HUES64 (cell line): ENCODE data around the gene ASL. TPM values are rescaled to one million over a fixed set of nuclear protein-coding genes. Genes with fewer than 3 reads are reported as not detected.
A peak's percentile ranks its signal among the peaks of the same experiment; 100 is the strongest.
"Not testable (repeated sequence)": the region's sequence is repeated elsewhere in the genome, so short reads cannot be mapped to it uniquely, and the experiment has no call there.

Source experiments
- H3K27ac ChIP-seq: 2 replicates; pipeline ENCODE4 v1.7.0; 2013; ENCODE audit warnings: low read depth, low read length, inconsistent platforms
- H3K27me3 ChIP-seq: 2 replicates; pipeline ENCODE4 v1.6.1; 2013; ENCODE audit warnings: mild to moderate bottlenecking, low read length; ENCODE audit not compliant: insufficient read depth
- H3K36me3 ChIP-seq: 2 replicates; pipeline ENCODE4 v1.6.1; 2013; ENCODE audit warnings: mild to moderate bottlenecking, low read length; ENCODE audit not compliant: insufficient read depth
- H3K4me1 ChIP-seq: 2 replicates; pipeline ENCODE4 v1.6.1; 2013; ENCODE audit warnings: mild to moderate bottlenecking, low read length, moderate library complexity; ENCODE audit not compliant: insufficient read depth
- H3K4me3 ChIP-seq: 2 replicates; pipeline ENCODE4 v1.5.1; 2013; ENCODE audit warnings: mild to moderate bottlenecking, low read length, moderate library complexity
- H3K9ac ChIP-seq: 2 replicates; pipeline ENCODE4 v1.6.1; 2013; ENCODE audit warnings: mild to moderate bottlenecking, low read depth, low read length
- H3K9me3 ChIP-seq: 2 replicates; pipeline ENCODE4 v1.6.1; 2013; ENCODE audit warnings: low read depth, low read length; ENCODE audit not compliant: insufficient read depth
- WGBS: fragments of 150-250, 120-280 bp; methylation state at CpG from one replicate; pipeline ENCODE4 v1.1.7; 2013; ENCODE audit warnings: missing lambda C conversion rate; 5-methylcytosine and 5-hydroxymethylcytosine counted together
- polyA plus RNA-seq, 2 experiments: library from polyadenylated mRNA; stranded (reverse); fragments of 50-300 nt; gene quantifications; one replicate each; pipeline ENCODE4 v1.2.3, GENCODE V29; 2013

ASL gene
- 20.9 TPM for polyA plus RNA-seq (2013, experiment 1 of 2)
- polyA plus RNA-seq (2013, experiment 2 of 2), result 21.6 TPM

- H3K27ac ChIP-seq, result peak within 1 kb of the TSS; percentile 46
- H3K4me3 ChIP-seq, result peak within 1 kb of the TSS; percentile 88
- no peaks in the 10 kb centered on the region for H3K9me3 ChIP-seq
- WGBS, result under 1% methylated on average over 67 of the region's 67 CpGs
- peak within 1 kb of the TSS; percentile 78 for H3K9ac ChIP-seq
- no peaks in the 10 kb centered on the region for H3K27me3 ChIP-seq
- H3K36me3 ChIP-seq, result peaks cover 4% of the 10 kb centered on the region; the same call in 1 of the 2 replicates
- H3K4me1 ChIP-seq, result no peaks in the 10 kb centered on the region
Measured at GRCh38 chr7:66075590-66076461, at the start of gene ASL. TSS of gene ASL (plus strand) at chr7:66075819. CDS start at chr7:66076082, 263 bp downstream.

GRCh38 chr7:66028342-66028741, 47.3 kb upstream of the ASL start:
- not testable (repeated sequence) for H3K9me3 ChIP-seq, H3K27me3 ChIP-seq, H3K4me3 ChIP-seq, H3K36me3 ChIP-seq, H3K27ac ChIP-seq, H3K4me1 ChIP-seq, H3K9ac ChIP-seq
- WGBS, result 72% methylated on average over 2 of the region's 3 CpGs

GRCh38 chr7:66033471-66034385, 41.9 kb upstream of the ASL start:
- H3K9me3 ChIP-seq, result no peaks in the 10 kb centered on the region
- H3K27ac ChIP-seq, result no peak overlapping the region
- H3K9ac ChIP-seq, result no peak overlapping the region
- H3K27me3 ChIP-seq, result no peaks in the 10 kb centered on the region
- WGBS, result 85% methylated on average over 6 of the region's 7 CpGs
- H3K36me3 ChIP-seq, result no peaks in the 10 kb centered on the region
- H3K4me3 ChIP-seq, result no peak overlapping the region
- H3K4me1 ChIP-seq, result no peaks in the 10 kb centered on the region

GRCh38 chr7:66034436-66035010, 41.1 kb upstream of the ASL start:
- not testable (repeated sequence) for H3K9me3 ChIP-seq, H3K27ac ChIP-seq, H3K27me3 ChIP-seq, H3K36me3 ChIP-seq, H3K4me1 ChIP-seq, H3K4me3 ChIP-seq, H3K9ac ChIP-seq
- 57% methylated on average over 1 of the region's 1 CpG for WGBS

- H3K27ac ChIP-seq, result no peak overlapping the region
- H3K9ac ChIP-seq, result no peak overlapping the region
- no peak overlapping the region for H3K4me3 ChIP-seq
- H3K27me3 ChIP-seq, result no peaks in the 10 kb centered on the region
- 89% methylated on average over 2 of the region's 3 CpGs for WGBS
- no peaks in the 10 kb centered on the region for H3K9me3 ChIP-seq
- H3K36me3 ChIP-seq, result no peaks in the 10 kb centered on the region
- H3K4me1 ChIP-seq, result no peaks in the 10 kb centered on the region
Measured at GRCh38 chr7:66036382-66036781, 39.2 kb upstream of the ASL start.

GRCh38 chr7:66036788-66037187, 38.8 kb upstream of the ASL start:
- Histone ChIP-seq H3K4me1 (no peaks in the 10 kb centered on the region), H3K27ac (no peak overlapping the region), H3K36me3 (no peaks in the 10 kb centered on the region), H3K9ac (no peak overlapping the region), H3K27me3 (no peaks in the 10 kb centered on the region), H3K9me3 (no peaks in the 10 kb centered on the region), H3K4me3 (no peak overlapping the region)
- WGBS, result 92% methylated on average over 7 of the region's 7 CpGs

- Histone ChIP-seq H3K27ac (no peak overlapping the region), H3K36me3 (no peaks in the 10 kb centered on the region), H3K9ac (no peak overlapping the region), H3K4me3 (no peak overlapping the region), H3K4me1 (peaks cover 7% of the 10 kb centered on the region), H3K27me3 (peaks cover 15% of the 10 kb centered on the region), H3K9me3 (no peaks in the 10 kb centered on the region)
- 91% methylated on average over 3 of the region's 3 CpGs for WGBS
Measured at GRCh38 chr7:66039094-66039670, 36.4 kb upstream of the ASL start.

- 11% methylated on average over 49 of the region's 49 CpGs for whole genome bisulfite sequencing
- no peaks in the 10 kb centered on the region for H3K9me3 ChIP-seq
- peak overlapping the region; percentile 73 for H3K9ac ChIP-seq
- H3K27ac ChIP-seq, result no peak overlapping the region
- no peaks in the 10 kb centered on the region for H3K36me3 ChIP-seq
- peaks cover 18% of the 10 kb centered on the region for H3K27me3 ChIP-seq
- H3K4me1 ChIP-seq, result peaks cover 7% of the 10 kb centered on the region
- H3K4me3 ChIP-seq, result peak overlapping the region; percentile 73
Measured at GRCh38 chr7:66043681-66044497, 31.7 kb upstream of the ASL start.

GRCh38 chr7:66044498-66044854, 31.1 kb upstream of the ASL start:
- peaks cover 18% of the 10 kb centered on the region for H3K27me3 ChIP-seq
- H3K4me1 ChIP-seq, H3K9me3 ChIP-seq, H3K9ac ChIP-seq, H3K27ac ChIP-seq, H3K36me3 ChIP-seq: not testable (repeated sequence)
- peak overlapping the region; percentile 73 for H3K4me3 ChIP-seq
- WGBS, result 20% methylated on average over 15 of the region's 17 CpGs

- Histone ChIP-seq H3K36me3 (no peaks in the 10 kb centered on the region), H3K4me1 (peaks cover 7% of the 10 kb centered on the region), H3K9me3 (no peaks in the 10 kb centered on the region), H3K4me3 (no peak overlapping the region), H3K9ac (no peak overlapping the region), H3K27ac (no peak overlapping the region), H3K27me3 (peaks cover 18% of the 10 kb centered on the region)
- 65% methylated on average over 8 of the region's 8 CpGs for WGBS
Measured at GRCh38 chr7:66047426-66047825, 28.2 kb upstream of the ASL start.
